ENCODE measurements around the gene GLT8D1.

The GLT8D1 gene

GRCh38 chr3:52695798-52696671 lies 9.6 kb downstream of the GLT8D1 start:
- no peak for TF ChIP-seq CTCF (IDR thresholded peaks at IDR 0.05; ENCODE audit: low read depth, low read length)
- H3K4me3 ChIP-seq (ENCODE audit: low read depth, low read length), result no peak overlapping the region

DNA sequence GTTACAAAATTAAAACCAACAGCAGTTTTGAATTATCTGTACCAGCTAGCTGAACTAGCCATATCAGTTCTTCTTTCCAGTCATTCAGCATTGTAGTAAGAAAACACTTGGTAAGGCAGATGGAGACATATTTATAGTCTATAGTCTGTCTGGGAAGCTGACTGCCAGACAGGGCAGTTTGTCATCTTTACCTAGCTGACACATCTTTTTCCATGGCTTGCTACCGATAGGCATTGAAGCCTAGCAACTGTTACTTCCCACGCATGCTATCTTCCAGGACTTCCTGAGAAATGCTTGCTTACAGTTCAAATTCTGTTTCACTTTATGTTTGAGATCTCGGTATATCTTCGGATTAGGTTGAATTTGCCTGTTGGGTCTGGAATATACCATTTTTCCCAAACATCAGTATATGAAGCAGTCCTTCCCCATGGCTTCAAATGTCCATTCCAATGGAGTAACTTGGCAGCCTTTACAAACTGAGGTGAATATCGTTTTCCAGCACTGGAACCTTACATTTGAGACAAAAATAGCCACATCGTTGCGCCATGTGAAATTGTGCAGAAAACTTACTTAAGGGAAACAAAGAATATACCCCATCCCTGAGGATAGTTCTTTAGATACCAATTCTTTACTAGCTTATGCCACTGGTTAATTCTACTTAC lies 10.9 kb downstream of the GLT8D1 start:
- H3K4me3 ChIP-seq (ENCODE audit: low read depth, low read length), result no peak overlapping the region
- no peak for TF ChIP-seq CTCF (IDR thresholded peaks at IDR 0.05; ENCODE audit: low read depth, low read length)

DNA sequence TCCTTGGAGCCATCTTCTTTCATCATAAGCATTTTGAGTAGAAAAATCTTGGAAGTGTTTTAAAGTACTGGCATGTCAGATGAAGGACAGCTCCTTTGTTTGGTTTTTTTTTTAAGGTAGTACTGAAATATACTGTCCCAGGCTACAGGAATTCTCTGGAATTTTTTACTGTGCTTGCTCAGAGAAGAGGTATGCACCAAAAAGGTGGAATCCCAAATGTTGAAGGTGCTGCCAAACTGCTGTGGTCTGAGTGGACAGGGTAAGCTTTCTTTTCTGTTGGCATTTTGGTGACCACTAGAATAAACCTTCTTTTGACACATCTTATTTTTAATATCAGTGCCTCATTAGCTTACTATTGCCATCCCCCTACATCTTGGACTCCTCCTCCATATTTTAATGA lies 12.5 kb downstream of the GLT8D1 start:
- no peak overlapping the region for H3K4me3 ChIP-seq (ENCODE audit: low read depth, low read length)
- TF ChIP-seq CTCF (IDR thresholded peaks at IDR 0.05; ENCODE audit: low read depth, low read length), result no peak

DNA sequence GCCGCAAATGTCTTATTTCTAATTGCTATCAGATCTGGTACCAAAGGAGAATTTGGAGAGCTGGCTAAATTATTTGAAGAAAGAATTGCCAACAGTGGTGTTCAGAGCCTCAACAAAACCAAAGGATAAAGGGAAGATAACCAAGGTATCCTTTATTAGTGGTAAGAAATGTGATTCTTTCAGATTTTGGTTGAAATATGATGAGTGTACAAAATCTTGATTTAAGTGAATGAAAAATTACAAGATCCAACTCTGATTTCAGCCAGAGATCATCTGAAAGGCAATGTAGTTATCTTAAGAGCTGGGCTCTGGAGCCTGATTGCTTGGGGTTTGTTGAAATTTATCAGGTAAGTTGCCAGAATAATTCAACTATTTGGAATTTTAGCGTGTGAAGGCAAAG lies 15.0 kb downstream of the GLT8D1 start:
- H3K4me3 ChIP-seq (ENCODE audit: low read depth, low read length), result no peak overlapping the region
- no peak for TF ChIP-seq CTCF (IDR thresholded peaks at IDR 0.05; ENCODE audit: low read depth, low read length)

- H3K4me3 ChIP-seq (ENCODE audit: low read depth, low read length), result no peak overlapping the region
- no peak for TF ChIP-seq CTCF (IDR thresholded peaks at IDR 0.05; ENCODE audit: low read depth, low read length)
These were observed 16.4 kb downstream of the GLT8D1 start for GRCh38 chr3:52689151-52689550.

DNA sequence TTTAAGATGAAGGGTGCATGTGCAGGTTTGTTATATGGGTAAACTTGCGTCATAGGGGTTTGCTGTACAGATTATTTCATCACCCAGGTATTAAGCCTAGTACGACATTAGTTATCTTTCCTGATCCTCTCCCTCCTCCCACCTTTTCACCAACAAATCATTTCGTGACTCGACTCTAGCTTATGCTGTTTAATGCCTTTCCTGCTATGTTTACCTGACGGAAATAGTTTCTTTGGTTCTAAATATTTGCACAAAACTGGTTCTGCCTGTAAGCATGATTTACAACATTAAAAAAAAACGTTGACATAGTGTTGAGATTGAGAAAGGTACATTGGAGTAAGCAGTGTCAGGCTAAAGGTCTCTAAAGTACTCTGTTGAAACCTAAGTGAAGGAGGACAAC lies 17.3 kb downstream of the GLT8D1 start:
- no peak for TF ChIP-seq CTCF (IDR thresholded peaks at IDR 0.05; ENCODE audit: low read depth, low read length)
- no peak overlapping the region for H3K4me3 ChIP-seq (ENCODE audit: low read depth, low read length)
